ENCODE data around the gene COPS4. TPM values are rescaled to one million over a fixed set of nuclear protein-coding genes. Genes with fewer than 3 reads are reported as not detected.
"Not testable (repeated sequence)": the region's sequence is repeated elsewhere in the genome, so short reads cannot be mapped to it uniquely, and the experiment has no call there.

Gene COPS4
- total RNA-seq, 1 experiment from 2014 or later, result 21.0 TPM

GRCh38 chr4:82994834-82995233, 40.1 kb upstream of the COPS4 start:
- no peak overlapping the region for H3K27ac Mint-ChIP-seq (ENCODE audit: unreplicated experiment)
- no peak for DNase-seq
- H3K4me1 Mint-ChIP-seq (ENCODE audit: low read depth, unreplicated experiment), result peaks cover 6% of the 10 kb centered on the region
- no peak overlapping the region for H3K4me3 Mint-ChIP-seq (ENCODE audit: low read depth, unreplicated experiment)
- intact Hi-C loops (cut with micrococcal nuclease; ENCODE audit: unreplicated experiment), result no loop called here
- TF ChIP-seq CTCF (IDR thresholded peaks at IDR 0.05; ENCODE audit: unreplicated experiment), result no peak
- H3K9me3 Mint-ChIP-seq (ENCODE audit: low read depth, unreplicated experiment), result no peaks in the 10 kb centered on the region
- no TSS peak for BruUV-seq (replicated peaks)
- CTCF ChIA-PET, result no interaction called here
- no peaks in the 10 kb centered on the region for H3K27me3 Mint-ChIP-seq (ENCODE audit: unreplicated experiment)
- H3K36me3 Mint-ChIP-seq (ENCODE audit: insufficient read depth, unreplicated experiment), result no peaks in the 10 kb centered on the region

DNA sequence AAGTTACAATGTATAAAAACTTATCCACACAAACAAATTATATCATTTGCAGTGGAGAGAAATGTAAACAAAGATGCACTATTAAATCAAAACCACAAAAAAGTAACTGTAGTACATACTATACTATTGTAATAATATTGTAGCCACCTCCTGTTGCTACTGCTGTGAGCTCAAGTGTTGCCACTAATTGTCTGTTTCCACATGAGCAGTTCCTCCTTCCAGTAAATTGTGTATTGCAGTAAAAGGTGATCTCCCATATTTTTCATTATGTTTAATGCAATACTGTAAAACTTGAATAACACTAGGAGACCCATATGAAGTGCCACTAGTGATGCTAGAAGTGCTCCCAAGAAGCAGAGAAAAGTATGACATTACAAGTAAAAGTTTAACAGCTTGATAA, 36.1 kb upstream of the COPS4 start:
- no peak for DNase-seq
- intact Hi-C loops (cut with micrococcal nuclease; ENCODE audit: unreplicated experiment), result no loop called here
- Mint-ChIP-seq H3K4me1 (ENCODE audit: low read depth, unreplicated experiment) (no peaks in the 10 kb centered on the region), H3K36me3 (ENCODE audit: insufficient read depth, unreplicated experiment) (no peaks in the 10 kb centered on the region), H3K9me3 (ENCODE audit: low read depth, unreplicated experiment) (no peaks in the 10 kb centered on the region), H3K27me3 (ENCODE audit: unreplicated experiment) (no peaks in the 10 kb centered on the region), H3K27ac (ENCODE audit: unreplicated experiment) (no peak overlapping the region), H3K4me3 (ENCODE audit: low read depth, unreplicated experiment) (no peak overlapping the region)
- no TSS peak for BruUV-seq (replicated peaks)
- CTCF ChIA-PET, result no interaction called here
- TF ChIP-seq CTCF (IDR thresholded peaks at IDR 0.05; ENCODE audit: unreplicated experiment), result no peak

DNA sequence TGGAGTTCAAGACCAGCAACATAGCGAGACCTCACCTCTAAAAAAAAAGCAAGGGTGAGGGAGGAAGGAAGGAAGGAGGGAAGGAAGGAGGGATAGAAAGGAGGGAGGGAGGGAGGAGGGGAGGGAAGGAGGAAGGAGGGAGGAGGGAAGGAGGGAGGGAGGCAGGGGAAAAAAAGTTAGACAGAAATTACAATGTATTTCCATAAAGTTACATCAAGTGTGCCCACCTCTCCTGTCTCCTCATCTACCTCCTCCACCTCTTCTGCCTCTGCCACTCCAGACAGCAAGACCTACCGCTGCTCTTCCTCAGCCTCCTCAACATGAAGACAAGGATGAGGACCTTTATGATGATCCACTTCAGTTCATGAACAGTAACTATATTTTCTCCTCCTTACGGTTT, 32.7 kb upstream of the COPS4 start:
- DNase-seq, result no peak
- H3K36me3 Mint-ChIP-seq (ENCODE audit: insufficient read depth, unreplicated experiment), result no peaks in the 10 kb centered on the region
- CTCF ChIA-PET, result no interaction called here
- no peaks in the 10 kb centered on the region for H3K4me1 Mint-ChIP-seq (ENCODE audit: low read depth, unreplicated experiment)
- no peaks in the 10 kb centered on the region for H3K9me3 Mint-ChIP-seq (ENCODE audit: low read depth, unreplicated experiment)
- no peaks in the 10 kb centered on the region for H3K27me3 Mint-ChIP-seq (ENCODE audit: unreplicated experiment)
- no peak overlapping the region for H3K4me3 Mint-ChIP-seq (ENCODE audit: low read depth, unreplicated experiment)
- TF ChIP-seq CTCF (IDR thresholded peaks at IDR 0.05; ENCODE audit: unreplicated experiment), result no peak
- BruUV-seq (replicated peaks), result no TSS peak
- intact Hi-C loops (cut with micrococcal nuclease; ENCODE audit: unreplicated experiment), result no loop called here
- no peak overlapping the region for H3K27ac Mint-ChIP-seq (ENCODE audit: unreplicated experiment)

DNA sequence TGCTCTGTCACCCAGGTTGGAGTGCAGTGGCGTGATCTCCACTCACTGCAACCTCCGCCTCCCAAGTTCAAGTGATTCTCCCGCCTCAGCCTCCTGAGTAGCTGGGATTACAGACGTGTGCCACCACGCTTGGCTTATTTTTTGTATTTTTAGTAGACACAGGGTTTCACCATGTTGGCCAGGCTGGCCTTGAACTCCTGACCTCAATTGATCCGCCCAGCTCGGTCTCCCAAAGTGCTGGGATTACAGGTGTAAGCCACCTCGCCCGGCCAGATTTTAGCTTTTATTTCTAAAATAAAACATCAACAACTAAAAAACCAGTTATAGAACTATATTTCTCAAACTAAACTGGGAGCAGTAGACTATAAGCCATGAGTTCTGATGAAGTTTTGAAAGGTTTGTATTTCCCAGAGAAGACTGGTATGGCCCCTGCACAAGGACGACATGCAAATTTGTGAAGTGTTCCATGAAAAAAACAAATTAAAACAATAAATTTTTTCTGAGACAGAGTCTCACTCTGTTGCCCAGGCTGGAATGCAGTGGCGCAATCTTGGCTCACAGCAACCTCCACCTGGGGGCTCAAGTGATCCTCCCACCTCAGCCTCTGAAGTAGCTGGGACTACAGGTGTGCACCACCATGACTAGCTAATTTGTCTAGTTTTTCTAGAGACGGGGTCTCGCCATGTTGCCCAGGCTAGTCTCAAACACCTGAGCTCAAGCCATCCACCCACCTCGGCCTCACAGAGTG, 31.8 kb upstream of the COPS4 start:
- H3K9me3 Mint-ChIP-seq (ENCODE audit: low read depth, unreplicated experiment); CTCF ChIA-PET; H3K27ac Mint-ChIP-seq (ENCODE audit: unreplicated experiment); H3K36me3 Mint-ChIP-seq (ENCODE audit: insufficient read depth, unreplicated experiment); H3K27me3 Mint-ChIP-seq (ENCODE audit: unreplicated experiment); H3K4me1 Mint-ChIP-seq (ENCODE audit: low read depth, unreplicated experiment); DNase-seq; BruUV-seq (replicated peaks); H3K4me3 Mint-ChIP-seq (ENCODE audit: low read depth, unreplicated experiment); intact Hi-C loops (cut with micrococcal nuclease; ENCODE audit: unreplicated experiment): not testable (repeated sequence)

GRCh38 chr4:83009529-83009928, 25.5 kb upstream of the COPS4 start:
- BruUV-seq (replicated peaks), result no TSS peak
- CTCF ChIA-PET, result no interaction called here
- Mint-ChIP-seq H3K4me1 (ENCODE audit: low read depth, unreplicated experiment) (peaks cover 18% of the 10 kb centered on the region), H3K27ac (ENCODE audit: unreplicated experiment) (peak overlapping the region; percentile 87), H3K9me3 (ENCODE audit: low read depth, unreplicated experiment) (no peaks in the 10 kb centered on the region), H3K36me3 (ENCODE audit: insufficient read depth, unreplicated experiment) (peaks cover 40% of the 10 kb centered on the region), H3K27me3 (ENCODE audit: unreplicated experiment) (no peaks in the 10 kb centered on the region), H3K4me3 (ENCODE audit: low read depth, unreplicated experiment) (peak overlapping the region; percentile 93)
- no peak for TF ChIP-seq CTCF (IDR thresholded peaks at IDR 0.05; ENCODE audit: unreplicated experiment)
- intact Hi-C loops (cut with micrococcal nuclease; ENCODE audit: unreplicated experiment), result no loop called here
- no peak for DNase-seq
